NCI-H69 (cell line): Measurements from ENCODE around the gene ADCY5.

Source experiments
- DNase-seq: peaks from one replicate; lab custom pipeline; 2025; lab: John Stamatoyannopoulos, UW

The ADCY5 gene

GRCh38 chr3:123386477-123387040 is 62.3 kb downstream of the ADCY5 start:
- DNase-seq: no peak

DNA sequence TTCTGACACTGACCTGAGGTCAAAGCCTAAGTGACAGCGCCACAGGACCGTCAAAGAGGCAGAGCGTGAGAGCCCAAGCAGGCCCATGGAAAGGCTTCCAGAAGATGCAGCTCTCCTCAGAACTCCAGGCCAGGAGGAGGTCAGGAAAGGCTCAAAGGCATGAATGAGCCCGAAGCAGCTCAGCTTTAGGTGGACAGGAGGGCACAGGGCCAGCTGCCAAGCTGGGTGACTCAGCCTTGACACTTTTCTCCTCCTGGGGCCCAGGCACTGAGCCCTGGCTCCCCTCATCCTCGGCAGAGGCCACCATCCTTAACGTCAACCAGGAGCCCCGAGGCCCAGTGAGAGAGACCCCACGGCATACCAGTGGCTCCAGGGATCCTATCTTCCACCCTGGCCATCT is 62.9 kb downstream of the ADCY5 start:
- no peak for DNase-seq

DNA sequence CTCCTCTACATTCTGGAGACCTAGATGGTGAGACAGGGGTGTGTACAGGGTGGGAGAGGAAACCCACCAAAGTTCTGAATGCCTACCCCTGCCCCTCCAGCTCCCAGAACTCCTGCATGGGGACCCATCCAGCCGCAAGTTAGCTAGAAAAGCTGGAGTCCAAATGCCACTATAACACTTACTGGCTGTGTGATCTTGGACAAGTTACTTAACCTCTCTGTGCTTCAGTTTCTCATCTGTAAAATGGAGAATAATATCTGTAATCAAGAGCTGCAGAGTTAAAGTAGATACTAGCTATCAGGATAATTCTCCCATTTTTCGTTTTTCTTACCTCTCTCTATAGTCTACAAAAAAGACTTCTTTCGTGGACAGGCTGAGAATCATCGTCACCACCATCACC is 63.4 kb downstream of the ADCY5 start:
- no peak for DNase-seq

GRCh38 chr3:123385001-123385401 is 63.9 kb downstream of the ADCY5 start:
- peak; percentile 9 for DNase-seq

- no peak for DNase-seq
These were observed 64.6 kb downstream of the ADCY5 start for GRCh38 chr3:123384256-123384655.

GRCh38 chr3:123383091-123384053 is 65.5 kb downstream of the ADCY5 start:
- no peak for DNase-seq

- no peak for DNase-seq
These were observed 68.6 kb downstream of the ADCY5 start for GRCh38 chr3:123380261-123380660.

DNA sequence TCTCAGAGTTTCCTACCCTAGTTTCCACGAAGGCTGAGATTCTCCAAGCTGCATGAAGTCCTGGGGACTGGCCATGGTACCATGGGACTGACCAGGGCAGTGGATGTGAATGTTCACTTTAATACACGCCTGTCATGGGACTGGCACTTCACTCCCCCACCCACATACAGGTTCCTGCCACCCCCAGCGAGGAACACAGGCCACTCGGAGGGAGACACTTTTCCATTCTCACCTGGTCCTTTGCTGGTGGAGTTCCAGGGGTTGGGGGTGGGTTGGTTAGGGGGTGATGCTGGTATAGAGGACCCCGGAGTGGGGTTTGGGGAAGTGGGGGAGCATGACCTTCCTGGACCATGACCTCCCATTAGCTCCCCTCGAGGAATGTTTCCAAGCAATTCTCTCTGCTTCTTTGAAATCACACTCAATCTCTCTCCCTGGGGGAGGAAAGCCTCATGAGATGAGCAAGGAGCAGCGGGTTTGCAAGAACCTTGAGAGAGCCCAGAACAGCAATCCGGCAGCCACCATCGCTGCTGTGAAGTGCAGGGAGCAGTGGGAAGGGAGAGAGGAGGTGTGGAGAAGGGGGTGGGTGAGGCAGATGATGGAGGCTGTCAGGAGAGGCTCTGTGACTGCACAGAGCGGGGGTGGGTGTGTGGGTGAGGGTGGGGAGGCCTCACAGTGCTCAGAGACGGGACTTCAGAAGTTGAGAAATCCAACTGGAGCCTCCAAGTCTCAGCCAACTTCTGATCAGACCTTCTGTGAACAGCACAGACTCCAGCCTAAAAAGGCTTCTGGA is 69.7 kb downstream of the ADCY5 start:
- no peak for DNase-seq

DNA sequence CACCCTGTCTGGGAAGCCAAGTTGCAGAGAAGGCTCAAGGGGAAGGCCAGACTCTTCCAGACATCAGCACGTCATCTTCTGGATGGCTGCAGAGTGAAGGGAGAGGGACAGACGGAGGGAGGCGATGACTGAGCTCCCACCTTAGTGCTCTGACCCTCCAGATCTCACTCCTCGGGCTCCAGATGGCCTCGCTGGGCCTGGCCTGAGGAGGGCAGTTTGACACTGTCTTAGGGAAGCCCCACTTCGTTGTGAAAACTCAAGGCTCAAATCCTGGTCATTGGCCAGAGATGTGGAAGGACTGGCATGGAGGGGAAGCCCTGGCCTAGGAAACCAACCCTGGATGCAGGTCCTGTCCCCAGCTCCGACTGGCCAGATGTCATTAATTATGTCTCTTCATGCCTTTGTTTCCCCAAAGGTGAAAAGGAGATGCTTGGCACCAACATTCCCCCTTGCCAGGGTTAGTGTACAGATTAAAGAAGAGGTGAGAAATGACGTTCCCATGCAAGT is 70.4 kb downstream of the ADCY5 start:
- DNase-seq: no peak

DNA sequence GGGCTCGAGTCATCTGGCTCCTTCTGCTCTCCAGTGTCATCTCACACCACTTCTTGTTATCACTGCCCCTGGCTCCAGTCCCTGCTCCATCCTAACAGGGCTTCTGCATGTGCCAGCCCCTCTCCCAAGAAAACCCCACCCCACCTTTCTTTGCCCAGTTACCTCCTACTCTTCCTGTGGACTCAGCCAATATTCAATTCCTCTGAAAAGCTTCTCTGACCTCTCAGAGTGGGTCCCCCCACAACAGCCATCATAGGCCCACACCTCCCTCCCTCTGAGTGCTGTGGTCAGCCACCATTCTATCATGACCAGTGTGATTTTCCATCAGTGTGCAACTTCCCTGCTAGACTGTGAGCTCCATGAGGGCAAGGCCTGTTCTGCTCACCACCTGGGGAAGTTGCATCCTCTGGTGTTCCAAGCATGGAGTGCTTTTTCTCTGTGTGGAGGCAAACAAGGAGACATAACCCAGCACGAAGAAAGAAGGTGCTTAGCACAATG is 71.6 kb downstream of the ADCY5 start:
- DNase-seq: no peak

DNA sequence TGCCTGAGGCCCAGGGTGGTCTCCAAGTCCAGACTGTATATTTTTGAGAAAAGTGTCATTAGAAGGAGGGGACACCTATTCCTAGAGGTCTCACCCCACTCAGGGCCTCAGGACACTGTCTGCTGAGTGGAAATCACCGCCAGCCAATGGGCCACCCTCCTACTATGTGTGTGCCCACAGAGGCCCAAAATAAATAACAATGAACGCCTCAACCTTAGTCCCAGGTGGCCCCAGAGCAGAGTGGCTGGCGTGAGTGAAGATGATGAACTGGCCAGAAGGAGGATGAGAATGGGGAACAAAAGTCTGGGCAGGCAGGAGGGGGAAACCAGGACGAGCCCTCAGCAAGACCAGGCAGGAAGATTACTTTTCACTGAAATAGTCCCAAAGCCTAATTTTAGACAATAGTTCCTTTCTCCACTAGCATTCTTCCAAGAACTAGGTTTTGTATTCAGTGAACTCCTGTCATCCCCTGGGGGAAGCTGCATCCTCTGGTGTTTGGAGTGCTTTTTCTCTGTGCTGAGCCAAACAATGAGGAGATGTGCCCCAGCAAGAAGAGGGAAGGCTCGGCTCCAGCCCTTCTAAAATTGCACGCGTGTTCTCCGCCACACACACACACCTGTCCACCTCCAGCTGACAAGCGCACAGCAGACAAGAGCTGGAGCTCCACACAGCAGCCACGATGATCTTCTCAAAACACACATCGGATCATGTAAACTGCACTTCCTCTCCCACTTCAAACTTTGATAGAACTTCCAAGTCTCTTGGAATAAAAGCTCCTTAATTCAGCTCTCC is 72.2 kb downstream of the ADCY5 start:
- no peak for DNase-seq

GRCh38 chr3:123375014-123375940 is 73.6 kb downstream of the ADCY5 start:
- peak; percentile 2 for DNase-seq

DNA sequence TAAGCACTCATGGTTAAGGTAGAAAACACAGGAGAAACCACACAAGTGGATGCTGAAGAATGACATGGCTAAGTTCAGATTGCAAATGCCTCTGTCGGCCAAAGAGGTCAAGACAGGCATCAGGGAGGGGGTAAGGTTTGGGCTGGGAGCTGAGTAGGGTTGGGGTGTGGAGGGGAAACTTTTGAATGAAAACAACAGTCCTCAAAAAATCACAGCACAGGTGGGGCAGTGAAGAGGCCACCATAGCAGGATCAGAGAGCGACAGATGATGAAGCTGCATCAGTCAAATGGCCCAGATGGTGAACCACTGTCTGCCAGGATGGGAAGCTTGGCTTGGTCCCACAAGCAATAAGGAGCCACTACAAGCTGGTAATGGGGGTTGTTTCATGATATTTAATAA is 74.9 kb downstream of the ADCY5 start:
- DNase-seq: no peak

GRCh38 chr3:123373474-123373987 is 75.4 kb downstream of the ADCY5 start:
- DNase-seq: no peak

- DNase-seq: no peak
These were observed 76.0 kb downstream of the ADCY5 start for GRCh38 chr3:123372686-123373473.

DNA sequence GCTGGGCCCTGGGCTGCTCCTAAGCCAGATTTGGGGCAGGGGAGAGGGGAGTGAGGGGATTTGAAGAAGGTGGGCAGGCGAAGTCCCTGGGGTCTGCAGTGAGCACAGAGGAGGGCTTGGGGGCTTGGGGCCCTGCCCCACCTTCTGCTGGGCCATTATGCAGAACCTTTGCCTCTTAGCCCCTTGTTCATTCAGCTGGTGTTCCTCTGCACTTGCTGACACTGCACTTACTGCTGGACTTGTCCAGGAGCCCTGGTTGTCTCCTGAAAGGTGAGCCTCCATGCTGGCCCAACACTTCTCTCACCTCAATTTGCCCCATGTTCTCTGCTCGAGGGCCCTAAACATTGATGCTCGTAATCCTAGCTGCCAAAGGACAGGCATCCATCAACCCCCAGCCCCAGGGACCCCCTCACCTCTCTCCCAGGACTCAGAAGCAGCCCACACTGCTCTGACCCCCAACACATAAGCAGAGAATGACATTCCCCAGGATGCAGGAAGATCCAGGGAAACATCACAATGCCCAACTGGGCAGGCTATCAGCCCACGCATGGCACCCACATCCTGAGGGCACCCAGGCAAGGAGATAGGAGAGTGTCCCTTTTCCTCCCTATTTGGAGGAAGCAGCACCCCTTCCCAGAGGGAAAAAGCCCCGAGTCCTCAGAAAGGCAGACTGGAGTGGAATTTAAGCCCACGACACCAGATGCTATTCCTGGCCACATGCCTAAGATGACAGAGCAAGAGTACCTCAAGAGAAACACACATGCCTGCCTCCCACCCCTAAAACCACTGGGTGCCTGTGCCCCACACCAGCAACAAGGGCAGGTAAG is 76.8 kb downstream of the ADCY5 start:
- DNase-seq: peak; percentile 33

DNA sequence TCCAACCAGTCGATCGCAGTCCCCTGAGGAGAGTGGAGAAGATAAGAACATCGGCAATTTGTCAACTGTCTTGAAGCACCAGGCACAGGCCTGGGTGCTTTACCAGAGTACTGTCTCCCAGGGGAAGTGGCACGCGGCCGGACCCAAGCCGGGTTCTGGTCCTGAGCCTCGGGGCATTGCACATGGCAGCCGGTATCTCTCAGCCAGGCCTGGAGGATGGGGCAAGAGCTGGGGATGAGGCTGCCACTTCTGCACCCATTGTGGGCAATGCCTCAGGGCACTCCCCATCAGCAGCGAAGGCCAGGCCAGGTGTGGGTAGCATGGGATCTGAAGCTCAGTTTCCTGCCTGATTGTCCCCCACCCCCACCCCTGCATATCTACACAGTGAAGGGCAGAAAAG is 77.5 kb downstream of the ADCY5 start:
- DNase-seq: no peak

GRCh38 chr3:123370819-123371218 is 78.1 kb downstream of the ADCY5 start:
- DNase-seq: no peak
